HG03571 (cell line): ENCODE results near the gene NRXN2.

ENCODE experiments used
- ATAC-seq: cut with Tn5 transposase; IDR thresholded peaks from one replicate; pipeline ENCODE4 v1.9.1; 2021; ENCODE audit not compliant: unreplicated experiment

Gene NRXN2

GRCh38 chr11:64556721-64557250 is 166.2 kb downstream of the NRXN2 start:
- ATAC-seq, result no peak
